RWPE2 (cell line): ENCODE data around the gene C3orf70.

Source experiments
- ATAC-seq: fragments of 200-7000 bp; cut with Tn5 transposase; 3 replicates; pipeline ENCODE4 v1.9.1; 2021; ENCODE audit warnings: low read depth
- DNase-seq: peaks from one replicate; pipeline ENCODE4 v3.0.0-alpha.2; 2020; ENCODE audit warnings: low spot score
- H3K27ac ChIP-seq: fragments of 450-650 bp; 2 replicates; pipeline ENCODE4 v1.5.1; 2017; ENCODE audit warnings: mild to moderate bottlenecking; ENCODE audit not compliant: poor library complexity, severe bottlenecking
- H3K27me3 ChIP-seq: fragments of 250-450 bp; sonication (Bioruptor Pico); 2 replicates; pipeline ENCODE4 v1.5.1; 2021; ENCODE audit warnings: mild to moderate bottlenecking, moderate library complexity; ENCODE audit not compliant: insufficient read depth, poor library complexity, severe bottlenecking
- H3K36me3 ChIP-seq: fragments of 250-450 bp; sonication (Bioruptor Pico); 2 replicates; pipeline ENCODE4 v1.5.1; 2020; ENCODE audit warnings: low read depth, mild to moderate bottlenecking, moderate library complexity
- H3K4me1 ChIP-seq: fragments of 250-450 bp; sonication (Bioruptor Pico); 2 replicates; pipeline ENCODE4 v1.5.1; 2021; ENCODE audit warnings: mild to moderate bottlenecking, moderate library complexity; ENCODE audit not compliant: insufficient read depth, poor library complexity, severe bottlenecking
- H3K4me3 ChIP-seq: fragments of 250-450 bp; sonication (Bioruptor Pico); 2 replicates; pipeline ENCODE4 v1.5.1; 2021; ENCODE audit warnings: mild to moderate bottlenecking, moderate library complexity; ENCODE audit not compliant: severe bottlenecking
- H3K9me3 ChIP-seq: fragments of 250-450 bp; sonication (Bioruptor Pico); 2 replicates; pipeline ENCODE4 v1.5.1; 2021; ENCODE audit warnings: mild to moderate bottlenecking, moderate library complexity; ENCODE audit not compliant: severe bottlenecking
- TF ChIP-seq, protein P1 (sequence below): fragments of 450-650 bp; IDR thresholded peaks from one replicate; pipeline ENCODE4 v1.5.1; 2017; ENCODE audit warnings: mild to moderate bottlenecking, moderate library complexity; ENCODE audit not compliant: poor library complexity, severe bottlenecking

C3orf70 gene

DNA sequence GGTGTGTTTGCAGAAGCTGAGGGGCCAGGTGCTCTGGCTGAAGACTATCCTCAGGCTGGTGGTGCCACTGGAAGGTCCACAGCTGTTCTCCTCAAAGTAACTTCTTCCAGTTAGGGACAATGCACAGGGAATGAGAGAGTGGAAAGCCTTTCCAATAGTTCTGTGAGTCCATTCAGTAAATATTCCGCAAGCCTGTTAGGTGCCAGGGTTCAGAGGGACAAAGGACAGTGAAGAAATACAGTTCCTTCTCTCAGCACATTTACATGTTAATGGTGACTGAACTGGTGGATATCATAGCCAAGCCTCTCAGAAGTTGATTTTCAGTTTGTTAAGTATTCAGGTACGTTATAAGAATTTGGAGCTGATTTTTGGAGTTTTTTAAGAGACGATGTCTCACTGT is 122.5 kb downstream of the C3orf70 start:
- TF ChIP-seq, protein P1, sequence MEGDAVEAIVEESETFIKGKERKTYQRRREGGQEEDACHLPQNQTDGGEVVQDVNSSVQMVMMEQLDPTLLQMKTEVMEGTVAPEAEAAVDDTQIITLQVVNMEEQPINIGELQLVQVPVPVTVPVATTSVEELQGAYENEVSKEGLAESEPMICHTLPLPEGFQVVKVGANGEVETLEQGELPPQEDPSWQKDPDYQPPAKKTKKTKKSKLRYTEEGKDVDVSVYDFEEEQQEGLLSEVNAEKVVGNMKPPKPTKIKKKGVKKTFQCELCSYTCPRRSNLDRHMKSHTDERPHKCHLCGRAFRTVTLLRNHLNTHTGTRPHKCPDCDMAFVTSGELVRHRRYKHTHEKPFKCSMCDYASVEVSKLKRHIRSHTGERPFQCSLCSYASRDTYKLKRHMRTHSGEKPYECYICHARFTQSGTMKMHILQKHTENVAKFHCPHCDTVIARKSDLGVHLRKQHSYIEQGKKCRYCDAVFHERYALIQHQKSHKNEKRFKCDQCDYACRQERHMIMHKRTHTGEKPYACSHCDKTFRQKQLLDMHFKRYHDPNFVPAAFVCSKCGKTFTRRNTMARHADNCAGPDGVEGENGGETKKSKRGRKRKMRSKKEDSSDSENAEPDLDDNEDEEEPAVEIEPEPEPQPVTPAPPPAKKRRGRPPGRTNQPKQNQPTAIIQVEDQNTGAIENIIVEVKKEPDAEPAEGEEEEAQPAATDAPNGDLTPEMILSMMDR = no peak
- Histone ChIP-seq H3K36me3 (no peaks in the 10 kb centered on the region), H3K4me1 (no peaks in the 10 kb centered on the region), H3K27me3 (no peaks in the 10 kb centered on the region), H3K27ac (no peak overlapping the region), H3K4me3 (no peak overlapping the region), H3K9me3 (no peaks in the 10 kb centered on the region)
- DNase-seq = no peak
- no peak for ATAC-seq

GRCh38 chr3:185029086-185029485 is 123.8 kb downstream of the C3orf70 start:
- no peak for DNase-seq
- H3K36me3 ChIP-seq = no peaks in the 10 kb centered on the region
- H3K4me3 ChIP-seq = no peak overlapping the region
- no peaks in the 10 kb centered on the region for H3K4me1 ChIP-seq
- H3K27ac ChIP-seq = no peak overlapping the region
- TF ChIP-seq, protein P1 = no peak
- no peak for ATAC-seq
- no peaks in the 10 kb centered on the region for H3K27me3 ChIP-seq
- no peaks in the 10 kb centered on the region for H3K9me3 ChIP-seq

GRCh38 chr3:185028121-185028520 is 124.7 kb downstream of the C3orf70 start:
- Histone ChIP-seq H3K36me3 (no peaks in the 10 kb centered on the region), H3K4me3 (no peak overlapping the region), H3K27me3 (no peaks in the 10 kb centered on the region), H3K27ac (no peak overlapping the region), H3K9me3 (no peaks in the 10 kb centered on the region), H3K4me1 (no peaks in the 10 kb centered on the region)
- DNase-seq (no peak), ATAC-seq (no peak)
- TF ChIP-seq, protein P1 = no peak
